NCI-H1694 (cell line): ENCODE data around the gene ERVK3-1.
A peak's percentile ranks its signal among the peaks of the same experiment; 100 is the strongest.
"Not testable (repeated sequence)": the region's sequence is repeated elsewhere in the genome, so short reads cannot be mapped to it uniquely, and the experiment has no call there.

ENCODE experiments used
- DNase-seq: peaks from one replicate; lab custom pipeline; 2025; lab: John Stamatoyannopoulos, UW

ERVK3-1 gene

DNA sequence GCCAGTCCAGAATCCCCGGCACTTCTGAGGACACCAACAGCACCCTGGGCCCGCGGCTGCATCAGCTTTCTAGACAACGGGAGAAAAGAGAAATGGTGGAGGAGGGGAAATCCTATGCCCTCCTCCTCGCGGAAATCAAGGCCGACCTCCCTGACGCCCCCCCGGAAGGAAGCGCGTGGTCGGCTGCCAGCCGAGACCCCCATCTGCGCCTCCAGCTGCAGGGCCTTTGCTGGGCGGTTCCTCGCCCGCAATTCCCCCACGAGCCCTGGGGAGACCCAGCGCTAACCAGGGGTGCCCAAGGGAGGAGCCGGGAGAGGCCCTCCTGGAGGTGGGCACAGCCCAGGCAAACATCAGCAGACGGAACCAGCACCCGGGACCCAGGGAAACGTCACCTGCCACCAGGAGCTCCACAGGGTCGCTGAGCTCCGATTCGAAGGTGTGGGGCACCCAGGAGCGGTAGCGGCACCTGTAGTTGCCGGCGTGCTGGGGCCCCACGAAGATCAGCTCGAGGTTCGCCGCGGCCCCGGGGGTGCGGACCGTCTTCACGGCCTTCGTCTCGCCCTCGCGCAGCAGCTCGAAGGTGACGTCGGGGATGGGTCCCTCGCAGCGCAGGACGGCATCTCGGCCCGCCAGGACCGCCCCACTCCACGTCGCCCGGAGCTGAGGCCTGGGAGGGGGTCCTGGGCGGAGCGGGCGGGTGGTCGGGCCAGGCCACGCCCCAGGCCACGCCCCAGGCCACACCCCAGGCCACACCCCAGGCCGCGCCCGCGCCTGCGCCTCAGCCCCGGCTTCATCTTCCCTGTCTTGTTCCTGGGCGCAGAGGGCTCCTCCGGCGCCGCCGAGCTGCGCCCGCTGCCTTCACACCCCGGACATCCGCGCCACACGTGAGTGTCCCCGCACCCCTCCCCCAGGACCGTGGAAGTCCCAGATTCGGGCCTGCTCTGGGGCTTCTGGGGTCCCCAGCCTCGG is 42.1 kb downstream of the ERVK3-1 start:
- DNase-seq = peak; percentile 52

GRCh38 chr19:58348080-58348479 is 42.9 kb downstream of the ERVK3-1 start:
- DNase-seq = not testable (repeated sequence)

- no peak for DNase-seq
Observed at GRCh38 chr19:58349590-58349989, 44.4 kb downstream of the ERVK3-1 start.

GRCh38 chr19:58350001-58350861 is 45.1 kb downstream of the ERVK3-1 start:
- no peak for DNase-seq

DNA sequence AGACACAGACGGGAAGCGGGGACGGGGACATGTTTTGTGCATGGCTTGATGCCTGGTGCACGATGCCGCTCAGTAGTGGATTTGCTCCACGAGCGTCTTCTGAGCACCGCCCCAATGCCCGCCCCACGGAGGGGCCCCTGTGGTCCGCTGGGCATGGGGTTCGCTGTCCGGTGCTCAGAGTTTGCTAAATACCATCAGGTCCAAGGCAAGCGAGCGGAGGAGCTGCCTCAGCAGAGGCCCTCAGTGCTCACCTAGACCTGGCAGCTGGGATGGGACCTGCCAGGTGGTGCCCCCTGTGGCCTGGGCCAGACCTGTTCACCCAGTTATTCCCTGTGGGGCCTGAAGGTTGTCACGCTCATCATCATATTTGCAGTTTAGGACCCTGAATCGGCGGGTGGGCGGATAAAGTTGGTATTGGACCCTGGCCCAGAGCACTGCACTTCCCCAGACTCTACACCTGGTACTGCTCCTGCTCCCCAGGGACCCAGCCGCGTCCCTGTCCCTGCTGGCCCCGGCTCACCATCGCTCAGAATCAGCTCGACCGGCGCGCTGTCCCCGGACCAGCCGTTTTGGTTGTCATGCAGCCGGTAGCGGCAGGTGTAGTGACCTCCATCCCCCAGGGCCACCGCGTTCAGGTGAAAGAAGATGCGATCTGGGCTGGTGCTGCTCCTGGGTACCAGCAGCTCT is 45.8 kb downstream of the ERVK3-1 start:
- no peak for DNase-seq

- no peak for DNase-seq
Observed at GRCh38 chr19:58351558-58351878, 46.3 kb downstream of the ERVK3-1 start.

- DNase-seq = no peak
Observed at GRCh38 chr19:58351990-58352755, 47.0 kb downstream of the ERVK3-1 start.

DNA sequence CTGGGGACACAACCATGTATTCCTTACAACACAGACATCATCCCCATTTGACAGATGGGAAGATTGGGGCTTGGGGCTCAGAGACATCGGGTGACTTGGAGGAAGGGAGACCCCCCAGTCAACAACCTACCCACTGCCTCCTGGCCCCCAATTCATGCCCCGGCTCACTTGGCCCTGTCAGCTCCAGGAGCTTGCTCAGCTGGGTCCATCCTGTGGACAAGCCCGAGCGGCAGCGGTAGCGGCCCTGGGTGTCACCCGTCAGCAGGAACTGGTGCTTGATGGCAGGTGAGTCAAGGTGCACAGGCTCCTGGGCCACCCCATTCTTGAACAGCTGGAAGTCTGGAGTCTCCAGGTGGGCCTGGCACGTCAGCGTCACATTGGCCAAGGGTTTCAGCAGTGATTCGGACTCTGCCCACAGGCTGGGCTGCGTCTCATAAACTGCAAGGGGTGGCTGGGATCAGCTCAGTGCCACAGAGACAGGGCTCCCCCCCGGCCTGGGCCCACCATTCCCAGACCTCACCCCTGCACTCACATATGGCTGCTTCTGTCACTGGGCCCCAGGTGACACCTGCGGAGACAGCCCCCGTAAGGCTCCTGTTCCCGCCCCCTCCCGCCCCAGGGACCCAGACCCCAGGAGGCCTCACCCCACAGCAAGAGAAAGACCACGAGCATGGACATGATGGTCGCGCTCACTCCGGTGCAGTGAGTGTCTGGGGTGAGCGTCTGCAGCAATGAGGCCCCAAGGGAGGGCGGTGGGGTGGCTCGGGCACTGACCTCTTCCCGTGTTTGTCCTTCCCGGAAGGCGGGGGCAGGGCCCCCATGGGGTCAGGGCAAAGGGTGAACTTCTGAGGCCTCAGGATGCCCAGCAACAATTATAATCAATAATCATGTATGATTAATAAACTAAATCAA is 47.8 kb downstream of the ERVK3-1 start, which contains the start of gene A1BG:
Gene A1BG (minus strand): TSS at position 733 of the 912 bp plus-strand sequence. CDS start 55 bp downstream, at position 678.
- DNase-seq = no peak

GRCh38 chr19:58353717-58354477 is 48.7 kb downstream of the ERVK3-1 start:
- no peak for DNase-seq

DNA sequence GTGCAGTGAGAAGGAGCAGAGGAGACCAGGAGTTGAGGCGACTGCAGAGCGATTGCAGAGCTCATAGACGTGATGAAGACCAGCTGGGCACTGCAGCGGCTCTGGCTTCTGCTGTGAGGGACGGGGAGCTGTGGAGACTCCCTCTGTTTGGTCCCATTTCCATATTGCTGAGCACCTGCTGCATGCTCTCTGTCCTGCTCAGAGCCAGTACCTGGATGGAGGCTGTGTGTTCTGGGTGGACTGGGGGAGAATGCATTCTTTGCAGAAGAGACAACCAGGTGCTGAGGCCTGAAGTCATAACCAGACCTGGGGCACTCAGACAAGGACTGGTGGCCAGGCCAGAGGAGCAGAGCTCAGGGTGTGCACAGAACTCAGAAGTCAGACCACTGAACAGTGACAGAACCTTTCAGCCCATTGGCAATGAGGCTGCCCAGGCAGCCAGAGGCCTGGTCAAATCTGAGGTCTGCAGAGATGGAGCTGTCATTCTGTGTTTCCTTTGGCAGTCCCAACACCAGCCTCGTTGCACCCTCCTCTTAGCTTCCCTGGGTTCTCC is 49.4 kb downstream of the ERVK3-1 start:
- DNase-seq = no peak

GRCh38 chr19:58355215-58355796 is 50.1 kb downstream of the ERVK3-1 start:
- no peak for DNase-seq

DNA sequence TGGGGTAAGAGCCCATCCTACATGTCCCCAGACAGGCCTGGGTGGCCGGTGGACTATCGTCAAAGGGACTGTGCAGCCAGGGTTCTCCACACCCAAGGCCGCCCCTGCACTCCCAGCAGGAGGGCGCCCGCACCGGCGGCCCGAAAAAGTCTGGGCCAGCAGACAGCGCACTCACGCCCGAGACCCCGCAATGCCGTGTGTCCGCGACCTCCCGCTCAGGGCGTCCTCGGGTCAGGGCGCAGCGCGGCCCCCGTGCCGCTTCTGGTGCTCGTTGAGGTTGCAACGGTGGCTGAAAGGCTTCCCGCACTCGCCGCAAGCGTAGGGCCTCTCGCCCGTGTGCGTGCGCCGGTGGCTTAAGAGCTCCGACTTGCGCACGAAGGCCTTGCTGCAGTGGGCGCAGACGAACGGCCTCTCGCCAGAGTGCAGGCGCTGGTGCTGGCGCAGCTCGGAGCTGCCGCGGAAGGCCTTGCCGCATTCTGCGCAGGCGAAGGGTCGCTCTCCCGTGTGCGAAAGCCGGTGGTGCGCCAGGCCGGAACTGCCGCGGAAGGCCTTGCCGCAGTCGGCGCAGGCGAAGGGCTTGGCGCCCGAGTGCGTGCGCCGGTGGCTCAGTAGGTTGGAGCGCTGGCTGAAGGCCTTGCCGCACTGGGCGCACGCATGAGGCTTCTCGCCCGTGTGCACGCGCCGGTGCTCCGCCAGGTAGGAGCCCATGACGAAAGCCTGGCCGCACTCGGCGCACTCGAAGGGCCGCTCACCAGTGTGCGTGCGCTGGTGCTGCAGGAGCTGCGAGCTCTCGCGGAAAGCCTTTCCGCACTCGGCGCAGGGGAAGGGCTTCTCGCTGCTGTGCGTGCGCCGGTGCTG is 51.0 kb downstream of the ERVK3-1 start:
- no peak for DNase-seq

- DNase-seq = no peak
Observed at GRCh38 chr19:58356766-58357480, 51.7 kb downstream of the ERVK3-1 start.

DNA sequence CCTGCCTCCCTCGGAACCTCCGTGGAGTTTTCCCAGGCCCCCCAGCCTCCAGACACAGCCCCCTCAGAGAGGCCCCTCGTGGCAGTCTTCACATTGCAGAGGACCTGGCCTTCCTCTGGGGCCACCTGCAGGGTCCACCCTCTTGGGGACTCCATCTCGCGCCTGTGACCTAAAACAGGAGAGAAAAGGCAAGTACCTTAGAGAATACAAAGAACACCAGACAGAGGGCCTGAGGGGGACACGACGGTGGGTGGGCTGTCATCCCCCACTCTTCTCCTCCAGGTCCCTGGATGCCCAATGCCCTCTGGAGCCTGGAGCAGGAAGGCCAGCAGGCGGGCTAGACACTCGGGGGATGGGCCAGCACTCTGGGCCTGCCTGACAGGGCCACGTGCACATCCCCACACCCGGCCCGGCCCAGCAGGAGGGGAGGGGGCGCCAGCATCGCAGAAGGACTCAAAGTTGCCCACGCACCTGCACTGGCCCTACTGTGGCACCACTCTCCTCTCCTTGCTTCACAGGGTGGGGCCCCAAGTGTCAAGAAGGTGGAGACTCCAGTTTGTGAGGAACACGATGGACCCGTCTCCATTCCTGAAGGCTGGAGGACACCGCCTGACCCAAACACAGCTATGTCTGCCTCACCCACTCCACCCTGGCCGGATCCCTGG is 52.4 kb downstream of the ERVK3-1 start:
- DNase-seq = no peak

- DNase-seq = no peak
Observed at GRCh38 chr19:58361900-58362271, 56.7 kb downstream of the ERVK3-1 start.

DNA sequence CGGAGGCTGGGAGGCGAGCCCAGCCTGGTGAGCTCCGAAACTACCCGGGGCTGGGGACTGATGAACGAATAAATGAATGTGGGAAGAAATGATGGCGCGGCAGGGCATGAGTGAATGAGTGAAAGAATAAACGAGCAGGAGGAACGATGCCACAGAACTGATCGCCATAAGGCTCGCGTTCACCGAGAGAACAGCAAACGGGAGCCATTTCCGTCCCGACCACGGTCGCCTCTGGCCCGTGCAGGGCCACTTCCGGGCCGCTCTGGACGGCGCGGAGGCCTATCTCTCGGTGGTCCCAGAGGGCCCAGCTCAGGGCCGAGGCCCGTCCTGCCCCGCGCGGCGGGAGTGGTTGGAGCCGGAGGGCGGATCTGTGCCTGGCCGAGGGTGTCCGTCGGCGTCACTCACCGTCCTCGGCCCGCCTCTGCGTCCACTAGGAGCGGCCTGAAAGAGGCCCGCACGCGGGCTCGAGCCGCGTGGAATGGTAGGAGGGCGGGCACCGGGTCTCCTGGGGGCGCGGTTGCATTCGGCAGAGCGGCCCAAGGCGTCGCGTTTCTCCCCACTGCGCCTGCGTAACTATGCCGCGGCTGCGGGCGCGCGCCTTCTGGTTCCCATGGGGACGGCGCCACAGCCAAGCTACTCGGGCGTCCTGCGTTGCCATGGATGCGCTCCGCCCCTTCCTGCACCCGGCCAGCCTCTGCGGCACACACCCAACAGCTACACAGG is 57.3 kb downstream of the ERVK3-1 start, which contains the start of gene ZNF497:
Gene ZNF497 (minus strand): TSS at position 480 of the 723 bp plus-strand sequence. CDS start 5,116 bp downstream, outside the sequence.
- DNase-seq = peak; percentile 94
